Neutrophil (primary cell): ENCODE results near the gene SUV39H2.
"Not testable (repeated sequence)": the region's sequence is repeated elsewhere in the genome, so short reads cannot be mapped to it uniquely, and the experiment has no call there.

ENCODE experiments used
- H3K27ac ChIP-seq: fragments of 200-600 bp; sonication (generic); 2 replicates; pipeline ENCODE4 v1.5.1; 2016; ENCODE audit warnings: mild to moderate bottlenecking, moderate library complexity
- H3K27me3 ChIP-seq: fragments of 200-600 bp; sonication (generic); 2 replicates; pipeline ENCODE4 v1.6.0; 2016; ENCODE audit warnings: mild to moderate bottlenecking
- H3K36me3 ChIP-seq: fragments of 200-600 bp; sonication (generic); 2 replicates; pipeline ENCODE4 v1.5.1; 2017
- H3K4me1 ChIP-seq, 2 experiments: fragments of 200-600 bp in 1 of 2; sonication (generic) in 1 of 2; 1 replicate in 1 of 2; 2 replicates in 1 of 2; pipeline versions ENCODE4 v1.5.1 to v1.6.1; 2013 to 2016; ENCODE audit warnings: low read depth in 1 of 2, low read length in 1 of 2, mild to moderate bottlenecking in 1 of 2, moderate library complexity in 1 of 2; ENCODE audit not compliant: control insufficient read depth in 1 of 2, insufficient read depth in 1 of 2
- H3K4me3 ChIP-seq, 2 experiments: fragments of 200-600 bp in 1 of 2; sonication (generic) in 1 of 2; 1 replicate in 1 of 2; 2 replicates in 1 of 2; pipeline ENCODE4 v1.5.1; 2013 to 2016; ENCODE audit warnings: low read depth in 1 of 2, low read length in 1 of 2, mild to moderate bottlenecking in 1 of 2, moderate library complexity in 1 of 2
- H3K9me3 ChIP-seq: fragments of 200-600 bp; sonication (generic); 2 replicates; pipeline ENCODE4 v1.5.1; 2016
- CTCF ChIP-seq: fragments of 200-600 bp; sonication (generic); IDR thresholded peaks from 2 replicates; pipeline ENCODE4 v1.5.1; 2016; ENCODE audit warnings: antibody characterized with exemption

Gene SUV39H2

GRCh38 chr10:14889318-14889717 is 10.7 kb downstream of the SUV39H2 start:
- Histone ChIP-seq H3K27ac (no peak overlapping the region), H3K27me3 (no peaks in the 10 kb centered on the region), H3K4me3 (no peak overlapping the region), H3K4me1 (no peaks in the 10 kb centered on the region), H3K9me3 (no peaks in the 10 kb centered on the region), H3K36me3 (no peaks in the 10 kb centered on the region)
- no peak for TF ChIP-seq CTCF

GRCh38 chr10:14891151-14891550 is 12.5 kb downstream of the SUV39H2 start:
- Histone ChIP-seq H3K27me3 (no peaks in the 10 kb centered on the region), H3K4me1 (no peaks in the 10 kb centered on the region), H3K27ac (no peak overlapping the region), H3K9me3 (no peaks in the 10 kb centered on the region), H3K4me3 (no peak overlapping the region), H3K36me3 (no peaks in the 10 kb centered on the region)
- TF ChIP-seq CTCF, result no peak

- TF ChIP-seq CTCF, result no peak
- Histone ChIP-seq H3K36me3 (peaks cover 39% of the 10 kb centered on the region), H3K4me1 (no peaks in the 10 kb centered on the region), H3K4me3 (no peak overlapping the region), H3K27ac (no peak overlapping the region), H3K27me3 (no peaks in the 10 kb centered on the region), H3K9me3 (no peaks in the 10 kb centered on the region)
Measured at GRCh38 chr10:14904316-14904732, 25.7 kb downstream of the SUV39H2 start.

- no peaks in the 10 kb centered on the region for H3K9me3 ChIP-seq
- no peak overlapping the region for H3K27ac ChIP-seq
- H3K4me3 ChIP-seq, result no peak overlapping the region
- no peaks in the 10 kb centered on the region for H3K27me3 ChIP-seq
- H3K4me1 ChIP-seq, result no peaks in the 10 kb centered on the region
- peaks cover 36% of the 10 kb centered on the region for H3K36me3 ChIP-seq
- no peak for TF ChIP-seq CTCF
Measured at GRCh38 chr10:14904864-14905263, 26.2 kb downstream of the SUV39H2 start.

- TF ChIP-seq CTCF, result no peak
- Histone ChIP-seq H3K4me1 (no peaks in the 10 kb centered on the region), H3K9me3 (no peaks in the 10 kb centered on the region), H3K4me3 (no peak overlapping the region), H3K36me3 (peaks cover 46% of the 10 kb centered on the region), H3K27me3 (no peaks in the 10 kb centered on the region), H3K27ac (no peak overlapping the region)
Measured at GRCh38 chr10:14905890-14906289, 27.2 kb downstream of the SUV39H2 start.

- Histone ChIP-seq H3K27ac (no peak overlapping the region), H3K9me3 (no peaks in the 10 kb centered on the region), H3K27me3 (no peaks in the 10 kb centered on the region), H3K4me1 (no peaks in the 10 kb centered on the region), H3K4me3 (no peak overlapping the region), H3K36me3 (peaks cover 53% of the 10 kb centered on the region)
- TF ChIP-seq CTCF, result no peak
Measured at GRCh38 chr10:14906765-14907164, 28.1 kb downstream of the SUV39H2 start.

GRCh38 chr10:14907591-14907990 is 28.9 kb downstream of the SUV39H2 start:
- not testable (repeated sequence) for H3K4me1 ChIP-seq, H3K27ac ChIP-seq, H3K27me3 ChIP-seq, H3K9me3 ChIP-seq, H3K4me3 ChIP-seq
- H3K36me3 ChIP-seq, result peaks cover 61% of the 10 kb centered on the region
